HG03159 (cell line): ENCODE results near the gene PWWP2B.

Experiments used
- ATAC-seq: cut with Tn5 transposase; IDR thresholded peaks from one replicate; pipeline ENCODE4 v1.9.1; 2021; ENCODE audit warnings: mild to moderate bottlenecking, moderate library complexity; ENCODE audit not compliant: unreplicated experiment

PWWP2B gene

DNA sequence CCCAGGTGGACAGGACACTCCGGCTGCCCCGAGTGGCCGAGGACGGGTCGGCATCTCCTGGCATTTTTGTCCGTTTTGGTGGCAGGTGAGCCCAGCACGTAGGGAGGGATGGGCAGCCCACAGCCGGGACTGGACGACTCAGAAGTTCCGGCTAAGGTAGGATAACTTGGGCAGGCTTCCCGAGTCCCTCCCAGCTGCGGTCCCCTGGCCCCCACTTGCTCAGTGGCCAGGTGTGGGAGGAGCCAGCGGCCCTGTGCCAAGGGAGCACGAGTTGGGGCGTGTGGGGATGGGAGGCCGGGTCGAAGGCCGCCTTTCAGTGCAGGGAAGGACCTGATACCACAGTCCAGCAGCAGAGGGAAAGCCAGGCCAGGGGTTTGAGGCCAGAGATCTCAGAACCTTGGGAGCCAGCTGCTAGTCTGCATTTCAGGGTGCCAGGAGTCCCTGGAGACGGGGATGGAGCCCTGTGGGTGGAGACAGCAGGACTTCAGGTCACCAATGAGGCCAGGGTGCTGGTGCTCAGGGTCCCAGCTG, 58.5 kb downstream of the PWWP2B start:
- ATAC-seq, result no peak

DNA sequence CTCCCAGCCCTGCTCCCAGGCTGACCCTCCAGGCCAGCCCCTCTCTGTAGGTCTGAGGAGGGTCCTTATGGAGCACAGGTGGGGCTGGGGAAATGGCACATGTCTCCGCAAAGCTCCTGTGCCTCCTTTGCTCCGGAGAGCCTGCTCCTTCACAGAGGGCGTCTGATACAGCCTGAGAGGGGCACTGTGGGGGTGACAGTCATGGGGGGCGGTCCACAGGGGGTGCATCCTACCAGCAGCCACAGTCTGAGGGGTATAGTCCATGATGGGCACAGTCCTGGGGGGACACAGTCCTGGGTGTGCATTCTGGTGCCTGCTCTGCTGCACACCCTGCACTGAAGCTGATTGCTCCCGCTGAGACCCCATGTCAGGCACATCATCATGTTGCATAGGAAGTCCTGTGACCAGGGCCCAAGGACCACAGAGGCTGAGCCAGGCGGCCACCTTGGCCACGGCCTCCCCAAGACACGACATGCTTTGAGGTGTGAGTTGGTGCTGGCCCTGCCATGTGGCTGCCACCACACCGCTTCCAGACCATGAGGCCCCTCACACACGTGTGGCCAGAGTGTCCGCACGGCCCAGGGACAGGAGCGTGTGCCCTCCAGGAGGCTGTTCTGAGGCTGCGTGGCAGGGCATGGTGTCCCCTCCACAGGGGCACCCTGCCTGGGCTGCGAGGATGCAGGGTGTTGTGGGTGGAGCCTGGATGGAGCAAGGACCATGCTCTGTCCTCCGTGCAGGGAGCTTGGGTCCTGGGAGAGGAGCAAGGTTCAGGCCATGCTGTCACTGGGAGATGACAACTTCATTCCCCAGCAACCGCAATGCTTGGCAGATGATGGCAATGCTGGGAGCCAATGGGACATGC, 59.2 kb downstream of the PWWP2B start:
- no peak for ATAC-seq

- no peak for ATAC-seq
These were observed 59.9 kb downstream of the PWWP2B start for GRCh38 chr10:132456881-132457280.

DNA sequence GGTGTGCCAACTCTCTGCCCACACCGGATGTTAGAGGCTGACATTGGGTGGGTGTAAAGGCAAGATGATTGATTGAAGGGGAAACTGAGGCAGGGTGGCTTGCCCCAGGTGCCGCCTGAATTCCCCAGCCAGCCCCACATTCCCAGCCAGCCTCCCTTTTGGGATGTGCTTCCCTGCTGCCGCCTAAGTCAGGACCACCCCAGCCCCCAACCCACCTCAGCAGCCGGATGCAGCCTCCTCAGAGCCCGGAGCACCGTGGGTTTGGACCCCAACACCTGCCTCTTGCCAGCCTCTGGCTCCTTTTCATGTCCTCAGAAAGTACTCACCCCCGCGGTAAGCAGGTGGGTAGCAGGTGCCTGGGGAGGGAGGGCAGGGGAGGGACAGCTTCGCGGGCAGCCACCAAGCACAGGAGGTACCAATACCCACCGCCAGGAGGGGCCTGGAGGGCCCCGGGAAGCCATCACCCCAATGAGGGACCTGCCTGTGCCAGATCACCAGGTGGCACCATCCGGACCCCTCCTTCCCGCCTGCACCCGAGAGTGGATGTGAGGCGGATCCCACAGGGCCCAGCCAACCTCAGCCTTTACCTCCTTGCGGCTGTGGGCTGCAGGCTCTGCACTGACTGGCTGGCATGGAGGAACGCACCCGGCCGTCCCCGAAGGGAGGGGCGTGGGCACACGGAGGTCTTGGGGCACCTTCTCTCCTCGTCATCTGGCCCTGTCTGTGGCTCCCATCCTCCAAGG, 60.5 kb downstream of the PWWP2B start:
- ATAC-seq, result no peak

DNA sequence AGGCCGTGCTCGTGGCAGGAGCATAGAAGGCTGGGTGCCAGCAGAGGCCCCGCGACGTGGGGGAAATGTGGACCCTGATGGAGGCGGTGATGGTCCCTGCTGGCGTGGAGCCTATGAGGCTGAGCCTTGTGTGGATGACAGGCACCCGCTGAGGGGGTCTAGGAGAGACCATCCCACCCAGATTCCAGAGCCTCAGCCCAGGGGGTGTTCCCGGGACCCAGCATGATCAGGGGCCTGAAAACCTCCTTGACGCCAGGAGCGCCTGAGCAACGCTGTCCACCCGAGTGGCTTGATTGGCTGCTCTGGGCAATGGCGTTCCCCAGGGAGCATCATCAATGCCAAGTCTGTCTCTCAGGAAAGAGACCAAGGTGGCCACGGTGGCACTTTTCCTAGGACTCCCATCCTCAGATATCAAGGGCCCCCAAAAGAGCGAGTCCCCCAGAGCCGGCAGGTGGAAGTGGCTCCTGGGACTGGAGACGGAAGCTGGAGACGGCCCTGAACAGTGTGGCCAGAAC, 61.1 kb downstream of the PWWP2B start:
- no peak for ATAC-seq

GRCh38 chr10:132458586-132459300, 61.7 kb downstream of the PWWP2B start:
- peak; percentile 53 for ATAC-seq

- no peak for ATAC-seq
These were observed 62.5 kb downstream of the PWWP2B start for GRCh38 chr10:132459301-132460003.

- no peak for ATAC-seq
These were observed 63.1 kb downstream of the PWWP2B start for GRCh38 chr10:132460071-132460470.

DNA sequence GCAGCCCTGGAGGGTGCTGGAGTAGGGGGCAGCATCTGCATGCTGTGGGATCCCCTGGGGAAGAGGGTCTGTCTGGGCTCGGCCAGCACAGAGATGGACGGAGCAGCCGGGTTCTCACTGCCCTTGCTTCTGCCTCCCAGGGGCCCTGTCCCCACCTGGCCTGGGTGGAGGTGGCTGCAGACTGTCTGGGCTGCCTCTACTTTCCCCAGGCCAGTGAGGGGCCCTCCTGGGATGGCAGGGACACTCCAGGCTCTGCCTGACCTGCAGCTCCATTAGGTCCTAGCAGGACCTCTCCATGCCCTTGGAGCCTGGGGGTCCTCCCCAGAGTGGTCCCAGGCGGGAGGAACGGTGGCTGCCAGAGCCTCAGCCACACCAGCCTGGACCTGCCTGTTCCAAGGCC, 63.7 kb downstream of the PWWP2B start:
- no peak for ATAC-seq

- no peak for ATAC-seq
These were observed 64.2 kb downstream of the PWWP2B start for GRCh38 chr10:132461103-132461682.

GRCh38 chr10:132461683-132462231, 64.8 kb downstream of the PWWP2B start:
- ATAC-seq, result no peak

DNA sequence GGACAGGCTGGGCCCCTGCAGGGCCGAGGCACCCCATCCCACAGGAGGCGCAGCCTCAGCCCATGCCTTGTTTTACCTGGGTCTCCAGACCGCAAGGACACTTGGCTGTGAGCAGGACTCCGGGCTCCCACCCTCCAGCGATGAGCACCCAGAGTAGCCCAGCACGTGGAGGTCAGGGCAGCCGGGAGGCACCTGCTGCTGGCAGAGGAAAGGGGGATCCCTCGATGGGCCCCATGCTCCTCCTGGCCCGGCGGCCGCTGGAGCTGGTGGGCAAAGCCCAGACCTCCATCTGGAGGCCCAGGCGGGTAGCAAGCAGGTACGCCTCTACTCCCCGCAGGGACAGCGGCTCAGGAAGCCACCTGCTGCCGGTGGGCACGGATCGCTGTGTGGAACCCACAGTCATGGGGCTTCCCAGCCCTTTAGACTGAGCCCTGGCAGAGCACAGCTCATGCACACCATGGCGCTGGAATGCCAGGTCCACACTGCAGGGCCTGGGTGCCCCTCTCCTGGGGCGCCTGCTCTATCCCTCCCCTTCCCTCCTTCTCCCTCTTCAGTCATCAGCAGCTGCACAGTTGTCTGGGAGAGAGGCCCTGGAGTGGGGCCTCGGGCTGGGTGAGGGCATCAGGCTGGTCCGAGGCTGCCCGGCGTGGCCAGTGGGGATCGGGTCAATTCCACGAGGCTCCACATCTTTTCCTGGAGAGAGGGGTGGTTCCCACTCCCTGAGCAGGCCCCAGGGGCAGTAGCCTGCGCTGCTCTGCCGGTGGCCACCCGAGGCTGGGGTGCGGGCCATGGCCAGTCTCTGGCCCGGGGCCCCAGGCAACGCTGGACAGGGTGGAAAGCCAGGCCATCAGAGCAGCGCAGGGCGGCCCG, 65.7 kb downstream of the PWWP2B start:
- no peak for ATAC-seq

DNA sequence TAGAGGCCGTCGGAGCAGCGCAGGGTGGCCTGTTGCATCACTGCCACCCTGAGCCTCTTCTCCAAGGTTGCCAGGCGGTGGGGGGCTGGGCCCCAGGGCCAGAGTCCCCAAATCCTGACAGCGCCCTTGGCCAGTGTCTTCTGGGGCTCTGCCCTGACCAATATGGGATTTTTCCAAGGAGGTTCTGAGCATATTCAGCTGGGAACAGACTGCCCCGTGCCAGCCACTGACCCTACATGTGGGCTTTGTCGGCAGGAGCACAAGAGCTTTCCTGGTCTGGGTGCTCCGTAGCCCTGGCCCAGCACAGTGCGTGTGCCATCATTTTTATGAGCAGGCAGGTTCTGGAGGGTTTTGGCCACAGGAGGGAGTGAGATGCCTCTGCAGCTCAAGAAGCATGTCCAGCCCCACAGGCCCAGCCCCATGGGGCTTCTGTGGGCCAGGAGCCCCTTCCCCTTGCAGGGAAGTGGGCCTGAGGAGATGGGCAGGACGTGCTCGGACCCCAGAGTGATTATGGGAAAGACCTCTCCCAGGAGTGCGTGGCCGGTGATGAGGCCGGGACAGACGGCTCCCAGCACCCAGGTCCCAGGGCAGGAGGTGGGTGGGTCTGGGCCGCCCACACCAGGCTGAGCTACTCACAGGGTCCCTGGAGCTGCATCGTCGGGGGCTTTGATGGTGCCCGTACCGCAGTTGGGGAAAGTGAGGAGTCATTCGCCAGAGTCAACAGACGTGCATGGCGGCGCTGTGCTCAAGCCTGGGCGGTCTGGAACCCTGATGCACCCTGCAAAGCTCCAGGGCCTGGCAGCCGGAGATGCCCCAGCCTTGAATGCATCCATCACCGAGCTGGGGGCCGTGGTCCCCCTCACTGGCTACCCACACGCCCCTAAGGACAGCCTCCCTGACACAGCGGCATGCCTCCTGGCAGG, 66.6 kb downstream of the PWWP2B start:
- no peak for ATAC-seq

DNA sequence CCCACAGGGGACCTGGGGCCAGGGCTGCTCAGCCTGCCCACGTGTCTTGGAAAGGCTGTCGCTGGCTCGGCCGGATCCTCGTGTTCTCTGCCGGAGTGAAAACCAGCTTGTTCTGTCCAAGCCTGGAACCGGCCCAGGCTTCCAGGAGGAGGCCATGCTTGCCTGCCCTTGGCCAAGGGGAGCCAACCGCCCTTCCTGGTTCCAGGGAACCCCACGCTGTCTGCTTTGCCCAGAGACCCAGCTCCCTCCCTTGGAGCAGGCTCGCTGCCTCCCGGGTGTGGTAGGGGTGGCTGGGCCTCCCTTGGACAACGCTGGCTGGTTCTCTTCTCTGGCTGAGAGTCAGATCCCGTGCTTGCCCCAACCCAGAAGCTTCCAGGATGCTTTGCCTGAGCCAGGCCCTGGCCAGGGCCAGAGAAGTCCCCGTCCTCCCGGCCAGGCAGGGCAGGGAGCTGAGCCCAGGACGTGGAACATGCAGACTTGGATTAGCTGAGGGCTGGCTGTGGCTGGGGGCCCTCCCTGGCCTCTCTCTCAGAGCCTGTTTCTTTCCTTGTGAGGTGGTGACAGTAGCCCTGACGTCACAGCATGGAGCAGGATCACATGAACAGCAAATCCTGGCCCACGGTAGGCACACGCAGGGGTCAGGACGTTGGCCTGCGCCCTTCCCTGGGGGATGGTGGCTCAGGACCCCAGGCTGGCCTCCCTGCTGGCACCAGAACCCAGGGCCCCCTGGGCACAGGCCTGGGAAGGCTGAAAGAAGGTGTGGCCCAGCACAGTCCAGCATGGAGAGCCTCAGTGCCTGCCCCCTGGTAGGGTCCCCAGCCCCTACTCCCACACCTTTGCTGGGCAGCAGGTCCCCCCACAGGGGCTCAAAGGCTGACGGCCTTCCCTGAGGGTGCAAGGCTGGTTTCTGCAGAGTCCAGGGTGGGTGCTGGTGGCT, 67.5 kb downstream of the PWWP2B start:
- no peak for ATAC-seq

DNA sequence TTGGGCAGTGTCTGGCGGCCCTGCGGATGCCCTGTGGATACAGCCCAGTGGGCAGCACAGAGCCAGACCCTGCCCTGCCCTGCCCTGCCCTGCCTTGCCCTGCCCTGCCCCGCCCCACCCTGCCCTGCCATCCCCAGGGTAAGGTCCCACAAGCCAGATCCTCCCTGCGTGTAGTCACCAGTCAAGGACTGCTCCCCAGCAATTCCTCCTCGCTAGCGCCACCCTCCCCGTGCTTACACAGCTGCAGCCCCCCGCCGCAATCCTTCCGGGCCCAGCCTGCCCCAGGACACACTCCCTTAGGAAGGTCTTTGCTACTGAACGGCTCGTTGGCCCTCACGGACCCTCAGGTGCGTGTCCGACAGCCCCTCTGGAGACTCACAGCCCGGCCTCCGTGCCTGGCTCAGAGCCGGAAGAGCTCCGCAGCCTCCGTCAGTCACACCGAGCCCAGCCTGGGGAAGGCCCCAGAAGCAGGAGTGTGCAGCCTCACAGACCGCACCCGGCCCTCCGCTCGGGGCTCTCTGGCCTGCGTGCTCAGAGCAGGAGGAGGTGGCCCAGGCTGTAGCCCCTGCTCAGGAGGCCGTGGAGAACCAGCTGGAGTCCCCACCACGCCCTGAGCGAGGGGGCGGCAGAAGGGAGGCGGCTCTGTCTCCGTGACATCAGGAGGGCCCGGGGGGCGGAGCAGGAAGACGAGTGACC, 68.3 kb downstream of the PWWP2B start:
- ATAC-seq, result no peak

DNA sequence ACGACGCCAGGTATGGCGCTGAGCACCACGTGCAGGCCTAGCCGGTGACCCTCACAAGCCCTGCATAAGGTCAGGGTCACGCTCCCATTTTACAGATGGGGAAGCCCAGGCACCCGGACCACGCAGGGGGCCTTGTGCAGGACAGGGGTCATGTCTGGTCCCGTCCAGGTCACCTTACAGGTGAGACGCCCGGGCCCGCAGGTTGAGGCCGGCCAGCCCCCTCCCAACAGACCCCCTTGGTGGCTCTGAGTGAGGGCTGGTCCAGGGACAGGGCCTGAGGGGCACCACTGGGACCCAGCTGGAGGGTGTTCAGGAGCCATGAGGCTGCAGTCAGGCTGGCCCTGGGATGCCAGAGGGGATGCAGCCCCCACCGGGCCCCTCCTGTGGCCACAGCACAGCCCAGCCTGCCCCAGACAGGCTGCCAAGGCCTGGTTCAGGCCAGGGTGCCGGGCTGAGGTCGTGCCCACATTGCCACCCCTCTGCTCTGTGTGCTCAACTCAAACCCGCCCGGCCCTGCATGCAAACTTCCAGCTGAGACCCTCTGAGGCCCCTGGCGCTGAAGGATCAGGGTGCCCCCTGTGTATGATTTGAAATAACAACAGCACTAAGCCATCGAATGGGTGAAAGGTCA, 69.0 kb downstream of the PWWP2B start:
- no peak for ATAC-seq
